Measurements from ENCODE around the gene MRPL18. TPM values are rescaled to one million over a fixed set of nuclear protein-coding genes. Genes with fewer than 3 reads are reported as not detected.

Gene MRPL18
- total and polyA plus RNA-seq, 2 donors (not counting 3 experiments of a cell fraction or from before 2014, with no cell fraction given): 55.4 to 70.7 TPM

GRCh38 chr6:159836718-159837490 lies 46.6 kb downstream of the MRPL18 start:
- Histone ChIP-seq H3K27ac (ENCODE audit: insufficient read depth, low read depth, low read length) (no peak overlapping the region), H4K20me1 (replicated peaks; ENCODE audit: control insufficient read depth, extremely low read depth, insufficient read depth, low read length) (no peaks in the 10 kb centered on the region), H2AFZ (ENCODE audit: low read depth, low read length) (no peak overlapping the region), H3K9me1 (replicated peaks; ENCODE audit: control insufficient read depth, extremely low read depth, insufficient read depth, low read length) (no peaks in the 10 kb centered on the region), H3K9ac (replicated peaks; ENCODE audit: extremely low read depth, insufficient read depth, low read length) (no peak overlapping the region), H3K4me2 (ENCODE audit: insufficient read depth, low read length) (no peak overlapping the region), H3K27me3 (ENCODE audit: control insufficient read depth in 2 of 2, insufficient read depth in 2 of 2, low read length in 2 of 2) (no peaks in the 10 kb centered on the region), H3K9me3 (replicated peaks; ENCODE audit: control insufficient read depth, insufficient read depth, low read length) (no peaks in the 10 kb centered on the region), H3K4me1 (ENCODE audit: control insufficient read depth, extremely low read depth, insufficient read depth, low read length) (no peaks in the 10 kb centered on the region), H3K36me3 (ENCODE audit: control insufficient read depth in 2 of 2, extremely low read depth in 1 of 2, insufficient read depth in 2 of 2, low read length in 2 of 2) (no peaks in the 10 kb centered on the region), H3K4me3 (replicated peaks in 1 of 3; ENCODE audit: insufficient read depth in 1 of 3, low read depth in 1 of 3, low read length in 3 of 3) (no peak overlapping the region), H3K79me2 (ENCODE audit: control insufficient read depth, insufficient read depth, low read length) (no peaks in the 10 kb centered on the region)
- intact Hi-C loops (cut with micrococcal nuclease): no loop called here
- TF ChIP-seq JUN (IDR thresholded peaks at IDR 0.05; ENCODE audit: borderline replicate concordance, insufficient read depth, insufficient read length, low read depth): no peak
- no peak for TF ChIP-seq CTCF (IDR thresholded peaks at IDR 0.05; ENCODE audit: extremely low read depth in 1 of 2, insufficient read depth in 1 of 2, low read depth in 1 of 2, low read length in 2 of 2)
- TF ChIP-seq POLR2AphosphoS5 (IDR thresholded peaks at IDR 0.05; ENCODE audit: insufficient read depth, low read depth, low read length): no peak
- TF ChIP-seq FOS (IDR thresholded peaks at IDR 0.05; ENCODE audit: borderline replicate concordance, insufficient read depth, low read length): no peak
- TF ChIP-seq GATA2 (IDR thresholded peaks at IDR 0.05; ENCODE audit: insufficient read depth, insufficient read length, low read depth, low read length): no peak
- no peak for TF ChIP-seq MAX (IDR thresholded peaks at IDR 0.05; ENCODE audit: insufficient read depth, insufficient read length)
- TF ChIP-seq MYC (IDR thresholded peaks at IDR 0.05; ENCODE audit: low read depth, low read length): no peak
- TF ChIP-seq POLR2A (IDR thresholded peaks at IDR 0.05; ENCODE audit: low read depth, low read length): no peak
- no peak for TF ChIP-seq EZH2 (IDR thresholded peaks at IDR 0.05; ENCODE audit: borderline replicate concordance, low read depth, low read length, severe bottlenecking)
- no TSS peak for BruUV-seq (replicated peaks)
- DNase-seq (ENCODE audit: low read depth, low spot score) (no peak), FAIRE-seq (no peak)
- CTCF ChIA-PET: interaction anchor here (0.7 to 1.0 kb wide), 2 partner anchors 26 to 49 kb away, joined by 3 to 4 read pairs; no protein-coding TSS in a partner anchor
- dilution Hi-C loops (cut with MboI; ENCODE audit: extremely low pct_ligation_motif_present, low sequenced_read_pairs): no loop called here
- POLR2A ChIA-PET: no interaction called here

Data from endothelial cell of umbilical vein (primary cell).